Gastroesophageal sphincter (tissue), 3 donors: ENCODE results near the gene NAV2.

Source experiments
- POLR2A ChIP-seq, 2 donors: fragments of 450-650 bp; IDR thresholded peaks; one replicate each; pipeline ENCODE4 v1.6.1; 2017; ENCODE audit warnings: antibody characterized with exemption in 2 of 2, mild to moderate bottlenecking in 2 of 2, moderate library complexity in 1 of 2
- TF ChIP-seq, protein P1 (sequence below), 4 experiments: fragments of 200-600 bp in 2 of 4; fragments of 450-650 bp in 2 of 4; sonication (generic) in 1 of 4; IDR thresholded peaks; one replicate each; pipeline ENCODE4 v1.5.1; 2017 to 2019; ENCODE audit warnings: antibody characterized with exemption in 4 of 4, mild to moderate bottlenecking in 2 of 4, moderate library complexity in 2 of 4

DNA sequence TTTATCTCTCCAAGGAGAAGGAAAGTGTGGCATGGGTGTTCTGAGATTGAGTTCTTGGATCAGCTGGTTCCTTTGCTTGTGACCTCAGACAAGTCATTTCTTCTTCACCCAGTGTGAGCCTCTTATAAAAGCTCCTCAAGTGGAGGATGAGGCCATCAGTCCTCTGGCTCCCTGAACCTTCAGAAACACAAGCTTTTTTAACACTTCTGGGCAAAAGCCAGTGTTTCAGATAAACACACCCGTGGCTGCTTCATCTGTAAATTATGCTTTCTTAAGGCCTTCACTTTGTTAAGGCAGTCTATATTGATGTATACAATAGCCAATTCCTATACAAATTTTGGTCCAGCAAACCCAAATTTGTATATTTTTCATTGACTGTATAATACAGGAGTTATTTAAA, 267.8 kb downstream of the NAV2 start:
- TF ChIP-seq POLR2A (IDR thresholded peaks at IDR 0.05) = no peak
- TF ChIP-seq, protein P1, sequence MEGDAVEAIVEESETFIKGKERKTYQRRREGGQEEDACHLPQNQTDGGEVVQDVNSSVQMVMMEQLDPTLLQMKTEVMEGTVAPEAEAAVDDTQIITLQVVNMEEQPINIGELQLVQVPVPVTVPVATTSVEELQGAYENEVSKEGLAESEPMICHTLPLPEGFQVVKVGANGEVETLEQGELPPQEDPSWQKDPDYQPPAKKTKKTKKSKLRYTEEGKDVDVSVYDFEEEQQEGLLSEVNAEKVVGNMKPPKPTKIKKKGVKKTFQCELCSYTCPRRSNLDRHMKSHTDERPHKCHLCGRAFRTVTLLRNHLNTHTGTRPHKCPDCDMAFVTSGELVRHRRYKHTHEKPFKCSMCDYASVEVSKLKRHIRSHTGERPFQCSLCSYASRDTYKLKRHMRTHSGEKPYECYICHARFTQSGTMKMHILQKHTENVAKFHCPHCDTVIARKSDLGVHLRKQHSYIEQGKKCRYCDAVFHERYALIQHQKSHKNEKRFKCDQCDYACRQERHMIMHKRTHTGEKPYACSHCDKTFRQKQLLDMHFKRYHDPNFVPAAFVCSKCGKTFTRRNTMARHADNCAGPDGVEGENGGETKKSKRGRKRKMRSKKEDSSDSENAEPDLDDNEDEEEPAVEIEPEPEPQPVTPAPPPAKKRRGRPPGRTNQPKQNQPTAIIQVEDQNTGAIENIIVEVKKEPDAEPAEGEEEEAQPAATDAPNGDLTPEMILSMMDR (IDR thresholded peaks at IDR 0.05) = no peak
